K562 (cell line): Measurements from ENCODE around the gene CASTOR1. TPM values are rescaled to one million over a fixed set of nuclear protein-coding genes. Genes with fewer than 3 reads are reported as not detected.

Experiments
- ATAC-seq: fragments of 200-7000 bp; cut with Tn5 transposase; 3 replicates; pipeline ENCODE4 v1.9.1; 2020; ENCODE audit warnings: moderate library complexity
- BruUV-seq: library from RNA; stranded (reverse); fragments of 400-500 nt; replicated peaks from 2 replicates; lab custom pipeline; 2021; lab: Mats Ljungman, UMichigan
- CTCF ChIA-PET: fragments of 300-600 bp; formaldehyde crosslinking; extraction: SDS; loops from one replicate; lab custom pipeline; 2021; ENCODE audit warnings: low intra/inter-chr PET ratio; lab: Yijun Ruan, JAX
- POLR2A ChIA-PET: fragments of 300-600, 350-650 bp; sonication (Branson Sonifier 250); formaldehyde crosslinking; extraction: SDS; loops from one replicate; lab custom pipeline; 2021; ENCODE audit warnings: antibody characterized with exemption, inconsistent platforms; lab: Yijun Ruan, JAX
- DNase-seq, 4 experiments: peaks; one replicate each; pipeline versions ENCODE4 v3.0.0 to v3.0.0-alpha.2; 2011 to 2018; ENCODE audit warnings: low spot score in 3 of 4, mixed read lengths in 3 of 4; ENCODE audit errors: extremely low read depth in 1 of 4
- FAIRE-seq: peaks from 2 replicates; lab custom pipeline; 2011; peaks lifted over from hg19 to GRCh38; lab: Jason Lieb, UNC
- H2AFZ ChIP-seq: 2 replicates; pipeline ENCODE4 v1.6.0; 2011; ENCODE audit warnings: low read depth, low read length, control low read depth, inconsistent platforms
- H3K27ac ChIP-seq: fragments of 200-600 bp; 3 replicates; pipeline ENCODE4 v1.8.0; 2011; ENCODE audit warnings: low read depth, mild to moderate bottlenecking, control low read depth, inconsistent platforms, low read length, moderate library complexity, mixed read lengths; ENCODE audit errors: extremely low read depth
- H3K27me3 ChIP-seq, 2 experiments: fragments of 300-600 bp in 1 of 2; 2 replicates in 1 of 2; 3 replicates in 1 of 2; pipeline versions ENCODE4 v1.6.0 to v1.8.0; 2011; ENCODE audit warnings: inconsistent platforms in 2 of 2, low read length in 2 of 2, mild to moderate bottlenecking in 1 of 2, mixed read lengths in 1 of 2, moderate library complexity in 1 of 2; ENCODE audit not compliant: control insufficient read depth in 2 of 2, insufficient read depth in 2 of 2
- H3K36me3 ChIP-seq: fragments of 300-600 bp; 3 replicates; pipeline ENCODE4 v1.8.0; 2011; ENCODE audit warnings: mild to moderate bottlenecking, low read length, inconsistent platforms; ENCODE audit not compliant: control insufficient read depth, insufficient read depth
- H3K4me1 ChIP-seq, 2 experiments: fragments of 200-600 bp in 1 of 2; replicated peaks in 1 of 2; 2 replicates in 1 of 2; 3 replicates in 1 of 2; pipeline versions ENCODE4 v1.5.1 to v1.8.0; 2011; ENCODE audit warnings: inconsistent platforms in 2 of 2, low read length in 2 of 2, mild to moderate bottlenecking in 1 of 2, mixed read lengths in 1 of 2, moderate library complexity in 1 of 2; ENCODE audit not compliant: control insufficient read depth in 2 of 2, insufficient read depth in 2 of 2
- H3K4me2 ChIP-seq: 2 replicates; pipeline ENCODE4 v1.6.1; 2011; ENCODE audit warnings: low read length, control low read depth, inconsistent platforms, mixed read lengths; ENCODE audit not compliant: insufficient read depth
- H3K4me3 ChIP-seq: fragments of 200-600 bp; sonication (generic), shearing (Covaris generic); 2 replicates; pipeline ENCODE4 v1.5.1; 2016; ENCODE audit warnings: control low read depth, inconsistent platforms
- H3K79me2 ChIP-seq: fragments of 200-600 bp; 3 replicates; pipeline ENCODE4 v1.8.0; 2011; ENCODE audit warnings: low read length, inconsistent platforms; ENCODE audit not compliant: control insufficient read depth, insufficient read depth
- H3K9ac ChIP-seq, 2 experiments: 2 replicates each; pipeline versions ENCODE4 v1.6.0 to v1.6.1; 2011; ENCODE audit warnings: low read depth in 2 of 2, low read length in 2 of 2, control low read depth in 1 of 2, inconsistent platforms in 1 of 2, mild to moderate bottlenecking in 1 of 2, mixed read lengths in 1 of 2; ENCODE audit not compliant: insufficient read depth in 1 of 2
- H3K9me1 ChIP-seq: one replicate; pipeline ENCODE4 v1.6.0; 2011; ENCODE audit warnings: inconsistent platforms, mild to moderate bottlenecking, low read length, moderate library complexity; ENCODE audit not compliant: control insufficient read depth, insufficient read depth
- H3K9me3 ChIP-seq: replicated peaks from 2 replicates; pipeline ENCODE4 v1.5.1; 2011; ENCODE audit warnings: low read depth, low read length, inconsistent platforms; ENCODE audit not compliant: control insufficient read depth, insufficient read depth
- H4K20me1 ChIP-seq: replicated peaks from 2 replicates; pipeline ENCODE4 v1.6.1; 2011; ENCODE audit warnings: low read length, inconsistent platforms, mixed read lengths; ENCODE audit not compliant: control insufficient read depth, insufficient read depth
- BMI1 ChIP-seq: fragments of 150-350 bp; IDR thresholded peaks from 2 replicates; pipeline ENCODE4 v1.6.1; 2014; ENCODE audit warnings: low read length
- CHCHD3 ChIP-seq: fragments of 250-450 bp; sonication (Bioruptor Pico); IDR thresholded peaks from 2 replicates; pipeline ENCODE4 v2.1.2; 2022; ENCODE audit warnings: mild to moderate bottlenecking
- CREB5 ChIP-seq: fragments of 250-450 bp; sonication (Bioruptor Pico); IDR thresholded peaks from 2 replicates; pipeline ENCODE4 v1.5.0; 2020; ENCODE audit warnings: mild to moderate bottlenecking
- EGR1 ChIP-seq: fragments of 450-650 bp; conservative IDR thresholded peaks from 2 replicates; pipeline ENCODE4 v1.6.1; 2017; ENCODE audit warnings: mild to moderate bottlenecking
- ETV6 ChIP-seq, 3 experiments: fragments of 150-350 bp in 1 of 3; sonication (generic) in 1 of 3; formaldehyde crosslinking in 1 of 3; IDR thresholded peaks; 2 replicates each; pipeline versions ENCODE4 v1.6.1 to v1.8.0; 2014 to 2022; ENCODE audit warnings: borderline replicate concordance in 2 of 3, low read depth in 2 of 3, antibody characterized with exemption in 1 of 3, low read length in 1 of 3, mild to moderate bottlenecking in 1 of 3, missing genetic modification reagents in 1 of 3
- GABPB2 ChIP-seq: fragments of 250-450 bp; sonication (Bioruptor Pico); conservative IDR thresholded peaks from 2 replicates; pipeline ENCODE4 v1.5.1; 2021; ENCODE audit warnings: mild to moderate bottlenecking
- HDGF ChIP-seq: fragments of 450-650 bp; IDR thresholded peaks from 2 replicates; pipeline ENCODE4 v1.6.1; 2016
- HNRNPH1 ChIP-seq: fragments of 200-400 bp; formaldehyde crosslinking; optimal IDR thresholded peaks from 2 replicates; pipeline ENCODE3; 2017; ENCODE audit warnings: low read depth, mild to moderate bottlenecking, low read length, moderate library complexity
- HNRNPL ChIP-seq: fragments of 200-400 bp; formaldehyde crosslinking; IDR thresholded peaks from 2 replicates; pipeline ENCODE4 v1.6.1; 2017; ENCODE audit warnings: low read depth, mild to moderate bottlenecking, low read length
- MAX ChIP-seq: sonication (generic); formaldehyde crosslinking; IDR thresholded peaks from 2 replicates; pipeline ENCODE4 v1.9.0; 2022; ENCODE audit warnings: mild to moderate bottlenecking, missing genetic modification reagents
- NKRF ChIP-seq: fragments of 450-650 bp; IDR thresholded peaks from 2 replicates; pipeline ENCODE4 v1.6.1; 2016; ENCODE audit warnings: borderline replicate concordance
- ZBTB34 ChIP-seq: fragments of 250-450 bp; sonication (Bioruptor Pico); IDR thresholded peaks from 2 replicates; pipeline ENCODE4 v1.8.0; 2021; ENCODE audit warnings: mild to moderate bottlenecking, moderate library complexity
- ZFP36 ChIP-seq: fragments of 150-350 bp; IDR thresholded peaks from 2 replicates; pipeline ENCODE4 v1.6.1; 2018; ENCODE audit warnings: low read length, low read depth; ENCODE audit not compliant: partially characterized antibody
- ZKSCAN1 ChIP-seq: fragments of 150-350 bp; IDR thresholded peaks from 2 replicates; pipeline ENCODE4 v1.6.1; 2016; ENCODE audit warnings: low read depth, low read length
- ZNF347 ChIP-seq: fragments of 450-650 bp; formaldehyde crosslinking; IDR thresholded peaks from 2 replicates; pipeline ENCODE4 v1.4.0; 2020; ENCODE audit warnings: low read depth, mild to moderate bottlenecking, moderate library complexity
- WGBS: fragments of 100-300 bp; shearing (Covaris generic); methylation state at CpG from one replicate; pipeline ENCODE4 v1.1.6; 2016; ENCODE audit warnings: low coverage, mixed read lengths; ENCODE audit not compliant: insufficient coverage; ENCODE audit errors: missing lambda C conversion rate; 5-methylcytosine and 5-hydroxymethylcytosine counted together
- in situ Hi-C: fragments of 300-500 bp; cut with MboI; formaldehyde crosslinking; loops from 4 replicates; pipeline ENCODE4 v1.15.0; 2018; ENCODE audit warnings: inconsistent platforms, mixed read lengths
- intact Hi-C: fragments of 100-400 bp; cut with micrococcal nuclease; formaldehyde crosslinking; loops from 2 replicates; pipeline ENCODE4 v1.14.2; 2022
- polyA plus RNA-seq, 8 experiments: library from polyadenylated mRNA; depleted of rRNA in 4 of 8; stranded (reverse) in 5 of 8; unstranded in 3 of 8; fragments of >200 nt; fragmentation: Nextera tagmentation in 2 of 8; fragmentation: Illumina TruSeq in 1 of 8; extraction: Ambion mirVana in 2 of 8; extraction: Trizol in 1 of 8; gene quantifications; 2 replicates each; pipeline versions ENCODE4 v1.2.1 to v1.2.3, GENCODE V29; 2011 to 2014; ENCODE audit warnings: inconsistent platforms in 1 of 8, missing spikeins in 1 of 8
- total RNA-seq, 7 experiments: library from RNA; depleted of rRNA in 6 of 7; stranded (reverse); fragments of >200 nt in 6 of 7; fragmentation: Illumina TruSeq in 2 of 7; extraction: Trizol in 2 of 7; gene quantifications; 2 replicates each; pipeline versions ENCODE4 v1.2.1 to v1.2.3, GENCODE V29; 2011 to 2021; ENCODE audit warnings: low replicate concordance in 1 of 7

CASTOR1 gene
- total and polyA plus RNA-seq, 9 of the 15 experiments (the other 6 are each of a cell fraction or from before 2014, with no cell fraction given) = 0.35 to 2.6 (median 1.1) TPM

DNA sequence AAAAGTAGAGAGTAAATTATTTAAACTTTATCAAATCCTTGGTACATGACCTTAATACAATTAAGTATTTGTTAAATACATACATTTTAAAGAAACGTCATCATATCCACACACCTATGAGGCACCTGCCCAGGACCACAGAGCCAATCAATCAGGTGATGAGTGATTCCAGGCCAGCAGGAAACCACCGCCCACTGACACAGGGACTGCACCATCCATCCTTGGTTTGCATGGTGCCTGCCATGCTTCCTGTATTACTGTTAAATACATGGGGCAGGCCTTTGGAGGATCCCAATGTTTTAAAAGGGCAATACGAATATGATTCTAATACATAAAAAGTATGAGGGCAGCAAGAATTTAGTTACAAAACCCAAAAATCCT lies 44.4 kb upstream of the CASTOR1 start:
- ATAC-seq (no peak), DNase-seq (no peak), FAIRE-seq (no peak)
- in situ Hi-C loops (no loop called here), intact Hi-C loops (no loop called here)
- peaks cover 75% of the 10 kb centered on the region for H3K36me3 ChIP-seq
- no peak overlapping the region for H3K9ac ChIP-seq
- H3K9me1 ChIP-seq = no peaks in the 10 kb centered on the region
- no peak overlapping the region for H2AFZ ChIP-seq
- no peaks in the 10 kb centered on the region for H3K9me3 ChIP-seq
- BruUV-seq = no TSS peak
- WGBS = 100% methylated on average over 1 of the region's 3 CpGs
- peaks cover under 1 to 5% of the 10 kb centered on the region in 2 experiments; a peak in 2 of 5 replicates for H3K4me1 ChIP-seq
- ChIA-PET POLR2A (interaction anchor here (0.8 kb wide), 1 partner anchor 16 kb away, joined by 4 read pairs; no protein-coding TSS in a partner anchor), CTCF (no interaction called here)
- no peak overlapping the region for H3K4me2 ChIP-seq
- H4K20me1 ChIP-seq = no peaks in the 10 kb centered on the region
- no peak overlapping the region for H3K27ac ChIP-seq
- no peaks in the 10 kb centered on the region for H3K27me3 ChIP-seq
- H3K79me2 ChIP-seq = no peaks in the 10 kb centered on the region
- H3K4me3 ChIP-seq = no peak overlapping the region
- TF ChIP-seq CREB5 (no peak), ZBTB34 (CRISPR knock-in tag) (no peak), GABPB2 (CRISPR knock-in tag) (no peak), CHCHD3 (CRISPR knock-in tag) (no peak), ETV6 (IDR thresholded peaks at IDR 0.05; ENCODE audit: borderline replicate concordance in 1 of 2, low read depth in 2 of 2, low read length in 1 of 2) (no peak), ETV6 (CRISPR knock-in tag; IDR thresholded peaks at IDR 0.05; ENCODE audit: borderline replicate concordance) (no peak), ZKSCAN1 (no peak), ZNF347 (CRISPR knock-in tag) (no peak), MAX (CRISPR knock-in tag) (no peak), EGR1 (no peak), HNRNPH1 (no peak), HDGF (no peak), ZFP36 (no peak), BMI1 (no peak), HNRNPL (no peak), NKRF (no peak)
